Measurements from ENCODE around the gene KRTAP26-1. TPM values are rescaled to one million over a fixed set of nuclear protein-coding genes. Genes with fewer than 3 reads are reported as not detected.

The KRTAP26-1 gene
- total RNA-seq: not detected in 2 replicates

GRCh38 chr21:30320215-30320614, at the start of gene KRTAP26-1:
TSS of gene KRTAP26-1 (minus strand) at chr21:30320315. CDS start at chr21:30320035, 280 bp downstream.

DNA sequence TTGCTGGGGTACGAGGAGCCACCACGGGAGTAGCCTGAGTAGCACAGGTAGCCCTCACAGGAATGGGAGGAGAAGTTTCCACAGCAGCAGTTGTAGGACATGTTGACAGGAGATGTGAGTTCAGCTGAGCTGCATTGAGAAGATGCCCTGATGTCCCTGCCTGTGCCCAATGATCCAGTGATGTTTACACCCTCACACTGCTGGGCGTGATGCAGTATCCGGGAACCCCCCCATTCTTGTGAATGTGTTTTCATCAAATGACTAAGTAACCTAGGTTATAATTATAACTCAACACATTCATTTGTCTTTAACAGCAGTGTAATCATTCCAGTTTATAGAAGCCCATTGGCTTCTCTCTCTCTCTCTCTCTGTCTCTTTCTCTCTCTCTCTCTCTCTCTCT, 28.4 kb upstream of the KRTAP26-1 start, which contains the start of gene KRTAP23-1:
TSS of gene KRTAP23-1 (minus strand) at position 101 of the 400 bp plus-strand sequence. CDS start at position 101, 0 bp downstream.

DNA sequence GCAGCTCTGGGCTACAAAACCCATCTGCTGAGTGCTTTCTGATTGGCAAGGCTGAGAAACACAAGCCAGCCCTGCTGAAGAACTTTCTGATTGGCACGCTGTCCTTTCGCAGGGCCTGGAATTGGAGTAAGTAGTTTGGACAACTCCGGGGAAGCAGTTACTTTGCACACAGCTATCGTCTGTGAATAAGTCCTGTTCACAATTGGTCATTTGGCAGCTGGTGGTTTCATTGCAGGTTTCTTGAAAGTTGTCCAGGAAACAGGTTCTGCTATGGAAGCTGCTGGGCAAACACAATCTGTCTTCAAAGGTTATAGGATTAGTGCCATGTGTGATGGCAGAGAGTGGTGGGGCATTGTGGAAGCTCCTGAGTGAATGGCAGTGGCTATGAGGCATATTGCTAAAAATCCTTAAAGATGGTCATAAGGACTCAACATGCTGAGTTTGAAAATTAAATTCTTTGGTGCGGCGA, 17.2 kb upstream of the KRTAP26-1 start, which contains the start of gene KRTAP27-1:
TSS of gene KRTAP27-1 (minus strand) at position 419 of the 469 bp plus-strand sequence. CDS start at position 393, 26 bp downstream.

GRCh38 chr21:30289215-30289614, 30.9 kb downstream of the KRTAP26-1 start, which contains the start of gene KRTAP25-1:
TSS of gene KRTAP25-1 (minus strand) at chr21:30289514. CDS start at chr21:30289490, 24 bp downstream.

GRCh38 chr21:30282850-30283249, 37.3 kb downstream of the KRTAP26-1 start, which contains the start of gene KRTAP24-1:
TSS of gene KRTAP24-1 (minus strand) at chr21:30282950. CDS start at chr21:30282932, 18 bp downstream.

Small RNA genes within 50 kb of the gene (small RNA-seq; reads per million reads assigned to genes)
- not detected for gene KRTAP23-1

Other genes with a start within 250 kb of the KRTAP26-1 start
- not detected in 2 replicates for gene CLDN17, start 153.5 kb downstream of the KRTAP26-1 start, total RNA-seq
- gene CLDN8, start 104.2 kb downstream of the KRTAP26-1 start, total RNA-seq: not detected in 2 replicates
- not detected in 2 replicates for gene KRTAP24-1, start 37.4 kb downstream of the KRTAP26-1 start, total RNA-seq
- not detected in 2 replicates for gene KRTAP25-1, start 30.8 kb downstream of the KRTAP26-1 start, total RNA-seq
- not detected in 2 replicates for gene KRTAP27-1, start 17.4 kb upstream of the KRTAP26-1 start, total RNA-seq
- not detected in 2 replicates for gene KRTAP23-1, start 28.3 kb upstream of the KRTAP26-1 start, total RNA-seq
- not detected in 2 replicates for gene KRTAP13-2, start 52.0 kb upstream of the KRTAP26-1 start, total RNA-seq
- gene KRTAP13-1, start 75.7 kb upstream of the KRTAP26-1 start, total RNA-seq: not detected in 2 replicates
- gene KRTAP13-3, start 105.6 kb upstream of the KRTAP26-1 start, total RNA-seq: not detected in 2 replicates
- gene KRTAP13-4, start 109.9 kb upstream of the KRTAP26-1 start, total RNA-seq: not detected in 2 replicates
- not detected in 2 replicates for gene KRTAP15-1, start 120.0 kb upstream of the KRTAP26-1 start, total RNA-seq
- gene KRTAP19-1, start 160.1 kb upstream of the KRTAP26-1 start, total RNA-seq: not detected in 2 replicates
- gene KRTAP19-2, start 167.1 kb upstream of the KRTAP26-1 start, total RNA-seq: not detected in 2 replicates
- gene KRTAP19-3, start 171.7 kb upstream of the KRTAP26-1 start, total RNA-seq: not detected in 2 replicates
- not detected in 2 replicates for gene KRTAP19-4, start 176.8 kb upstream of the KRTAP26-1 start, total RNA-seq
- gene KRTAP19-5, start 181.8 kb upstream of the KRTAP26-1 start, total RNA-seq: not detected in 2 replicates
- gene KRTAP19-6, start 221.5 kb upstream of the KRTAP26-1 start, total RNA-seq: not detected in 2 replicates
- gene KRTAP19-7, start 241.0 kb upstream of the KRTAP26-1 start, total RNA-seq: not detected in 2 replicates